Testis (tissue), 2 donors: Measurements from ENCODE around the gene NPL.

Experiments
- POLR2A ChIP-seq: fragments of 450-650 bp; IDR thresholded peaks from one replicate; pipeline ENCODE4 v1.6.1; 2017; ENCODE audit warnings: antibody characterized with exemption, mild to moderate bottlenecking, moderate library complexity
- TF ChIP-seq, protein P1 (sequence below), 3 experiments: fragments of 450-650 bp in 2 of 3; fragments of 200-600 bp in 1 of 3; sonication (generic) in 1 of 3; IDR thresholded peaks; one replicate each; pipeline ENCODE4 v1.5.1; 2016 to 2019; ENCODE audit warnings: antibody characterized with exemption in 3 of 3, mild to moderate bottlenecking in 2 of 3, moderate library complexity in 1 of 3

- no peak for TF ChIP-seq POLR2A
- TF ChIP-seq, protein P1, sequence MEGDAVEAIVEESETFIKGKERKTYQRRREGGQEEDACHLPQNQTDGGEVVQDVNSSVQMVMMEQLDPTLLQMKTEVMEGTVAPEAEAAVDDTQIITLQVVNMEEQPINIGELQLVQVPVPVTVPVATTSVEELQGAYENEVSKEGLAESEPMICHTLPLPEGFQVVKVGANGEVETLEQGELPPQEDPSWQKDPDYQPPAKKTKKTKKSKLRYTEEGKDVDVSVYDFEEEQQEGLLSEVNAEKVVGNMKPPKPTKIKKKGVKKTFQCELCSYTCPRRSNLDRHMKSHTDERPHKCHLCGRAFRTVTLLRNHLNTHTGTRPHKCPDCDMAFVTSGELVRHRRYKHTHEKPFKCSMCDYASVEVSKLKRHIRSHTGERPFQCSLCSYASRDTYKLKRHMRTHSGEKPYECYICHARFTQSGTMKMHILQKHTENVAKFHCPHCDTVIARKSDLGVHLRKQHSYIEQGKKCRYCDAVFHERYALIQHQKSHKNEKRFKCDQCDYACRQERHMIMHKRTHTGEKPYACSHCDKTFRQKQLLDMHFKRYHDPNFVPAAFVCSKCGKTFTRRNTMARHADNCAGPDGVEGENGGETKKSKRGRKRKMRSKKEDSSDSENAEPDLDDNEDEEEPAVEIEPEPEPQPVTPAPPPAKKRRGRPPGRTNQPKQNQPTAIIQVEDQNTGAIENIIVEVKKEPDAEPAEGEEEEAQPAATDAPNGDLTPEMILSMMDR (IDR thresholded peaks at IDR 0.05): no peak
Measured at GRCh38 chr1:182807907-182808306, 18.3 kb downstream of the NPL start.
